ENCODE data around the gene SSTR5.

Gene SSTR5

DNA sequence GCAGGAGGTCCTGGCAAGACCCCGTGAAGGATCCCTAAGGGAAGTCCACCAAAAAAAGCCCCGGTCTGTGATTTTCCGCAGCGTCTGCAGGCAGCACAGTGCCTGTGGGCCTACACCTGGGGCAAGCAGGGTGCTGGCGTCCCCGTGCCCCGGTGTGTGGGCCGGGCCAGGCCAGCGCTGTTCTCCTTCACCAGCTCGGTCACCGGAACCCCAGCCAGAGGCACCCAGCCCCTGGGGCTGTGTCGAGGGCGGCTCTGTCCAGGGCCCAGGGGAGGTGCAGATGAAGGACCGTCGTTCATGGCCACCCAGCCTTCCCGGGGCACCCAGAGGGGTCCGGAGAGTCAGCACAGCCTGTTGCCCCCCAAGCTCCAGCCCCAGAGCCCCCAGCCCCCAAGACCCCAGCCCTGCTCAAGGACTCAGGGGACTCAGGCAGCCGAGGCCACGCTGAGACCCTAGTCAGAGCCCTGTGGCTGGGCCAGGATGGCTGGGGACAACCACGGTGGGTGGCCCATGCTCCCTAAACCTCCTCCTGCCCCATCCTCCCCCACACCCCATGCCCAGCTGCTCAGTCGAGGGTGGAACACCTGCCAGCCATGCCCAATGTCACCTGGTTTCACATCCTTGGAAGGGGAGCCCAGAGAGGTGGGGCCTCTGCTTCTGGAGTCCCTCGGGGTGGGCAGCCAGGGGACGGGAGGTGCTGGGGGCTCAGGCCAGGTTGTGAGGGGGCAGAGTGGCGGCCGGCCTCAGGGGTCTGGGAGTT, 29.2 kb downstream of the SSTR5 start:
- H3K27me3 ChIP-seq (ENCODE audit: control insufficient read depth, insufficient read depth, low read length), result peaks cover 13% of the 10 kb centered on the region
- H3K36me3 ChIP-seq (ENCODE audit: control insufficient read depth, insufficient read depth, low read length), result no peaks in the 10 kb centered on the region
- no peak overlapping the region for H3K4me3 ChIP-seq (ENCODE audit: low read length)
- no peak overlapping the region for H3K27ac ChIP-seq (ENCODE audit: low read depth, low read length)
- H3K9ac ChIP-seq (ENCODE audit: low read length), result no peak overlapping the region
- no peaks in the 10 kb centered on the region for H3K4me1 ChIP-seq (ENCODE audit: control insufficient read depth, insufficient read depth, low read length)

DNA sequence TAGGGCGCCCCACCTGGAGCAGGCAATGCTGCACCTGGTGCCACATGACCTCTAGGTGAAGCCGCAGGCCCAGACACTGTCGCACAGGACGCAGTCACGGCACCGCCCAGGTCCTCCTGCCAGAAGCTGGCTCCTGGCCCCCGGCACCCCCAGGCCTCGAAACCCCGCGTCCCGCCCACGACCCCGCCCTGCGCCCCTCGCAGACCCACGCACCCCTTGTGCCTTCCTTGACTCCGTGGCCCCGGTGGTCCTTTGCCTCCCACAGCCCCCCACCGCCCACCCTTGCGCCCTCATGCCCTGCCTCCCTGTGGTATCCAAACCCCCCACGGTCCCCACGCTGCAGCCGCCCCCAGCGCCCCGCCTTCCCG, 29.8 kb downstream of the SSTR5 start:
- Histone ChIP-seq H3K27me3 (ENCODE audit: control insufficient read depth, insufficient read depth, low read length) (peaks cover 10% of the 10 kb centered on the region), H3K4me3 (ENCODE audit: low read length) (no peak overlapping the region), H3K4me1 (ENCODE audit: control insufficient read depth, insufficient read depth, low read length) (no peaks in the 10 kb centered on the region), H3K27ac (ENCODE audit: low read depth, low read length) (no peak overlapping the region), H3K36me3 (ENCODE audit: control insufficient read depth, insufficient read depth, low read length) (no peaks in the 10 kb centered on the region), H3K9ac (ENCODE audit: low read length) (no peak overlapping the region)

DNA sequence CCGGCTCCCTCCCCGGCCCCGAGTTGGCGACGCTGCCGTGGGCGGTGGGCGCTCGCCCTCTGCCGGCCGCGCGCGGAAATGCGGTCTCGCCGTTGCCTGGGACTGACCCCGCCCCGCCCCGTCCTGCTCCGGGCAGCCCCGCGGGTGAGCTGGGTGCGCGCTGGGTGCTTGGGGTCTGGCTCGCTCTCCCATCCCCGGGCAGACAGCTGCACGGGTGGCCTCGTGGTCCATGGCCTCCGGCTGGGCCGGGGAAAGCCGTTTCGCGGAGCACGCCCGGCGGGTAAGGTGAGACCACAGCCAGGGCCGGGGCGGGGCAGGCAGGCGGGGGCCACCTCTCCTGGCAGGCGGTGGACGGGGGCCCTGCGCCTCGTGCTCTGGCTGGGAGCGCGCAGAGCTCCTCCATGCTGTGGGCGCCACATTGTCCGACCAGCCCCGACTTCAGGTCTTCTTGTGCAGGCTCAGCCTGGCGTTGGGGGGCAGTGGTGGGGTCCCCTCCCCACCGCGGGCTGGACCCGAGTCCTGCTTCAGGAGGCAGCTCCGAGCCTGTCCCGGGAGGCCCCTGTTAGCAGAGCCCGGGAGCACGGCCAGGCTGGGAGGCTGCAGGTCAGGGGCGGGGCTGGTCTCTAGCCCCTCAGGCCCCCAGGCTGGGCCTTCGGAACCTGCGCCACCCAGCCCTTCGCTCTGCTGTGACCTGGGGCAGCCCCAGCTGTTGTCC, 30.5 kb downstream of the SSTR5 start:
- Histone ChIP-seq H3K36me3 (ENCODE audit: control insufficient read depth, insufficient read depth, low read length) (no peaks in the 10 kb centered on the region), H3K9ac (ENCODE audit: low read length) (no peak overlapping the region), H3K27me3 (ENCODE audit: control insufficient read depth, insufficient read depth, low read length) (peaks cover 11% of the 10 kb centered on the region), H3K4me3 (ENCODE audit: low read length) (no peak overlapping the region), H3K27ac (ENCODE audit: low read depth, low read length) (no peak overlapping the region), H3K4me1 (ENCODE audit: control insufficient read depth, insufficient read depth, low read length) (no peaks in the 10 kb centered on the region)

DNA sequence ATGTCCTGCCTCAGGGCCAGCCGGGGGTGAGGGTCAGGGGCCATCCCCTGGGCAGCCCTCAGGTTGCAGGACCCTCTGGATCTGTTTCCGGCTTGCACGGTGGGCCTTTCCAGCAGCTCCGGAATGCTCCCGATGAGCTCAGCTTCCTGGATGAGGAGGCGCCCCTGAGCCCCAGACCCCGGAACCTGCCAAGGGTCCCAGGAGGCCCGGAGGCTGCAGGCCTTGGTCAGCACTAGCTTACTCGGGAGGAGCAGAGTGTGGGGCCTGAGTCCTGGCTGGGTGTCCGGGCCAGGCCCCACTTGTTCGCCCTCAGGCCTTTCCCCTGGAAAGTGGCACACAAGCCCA, 31.1 kb downstream of the SSTR5 start:
- Histone ChIP-seq H3K4me1 (ENCODE audit: control insufficient read depth, insufficient read depth, low read length) (no peaks in the 10 kb centered on the region), H3K27me3 (ENCODE audit: control insufficient read depth, insufficient read depth, low read length) (peaks cover 14% of the 10 kb centered on the region), H3K9ac (ENCODE audit: low read length) (no peak overlapping the region)

DNA sequence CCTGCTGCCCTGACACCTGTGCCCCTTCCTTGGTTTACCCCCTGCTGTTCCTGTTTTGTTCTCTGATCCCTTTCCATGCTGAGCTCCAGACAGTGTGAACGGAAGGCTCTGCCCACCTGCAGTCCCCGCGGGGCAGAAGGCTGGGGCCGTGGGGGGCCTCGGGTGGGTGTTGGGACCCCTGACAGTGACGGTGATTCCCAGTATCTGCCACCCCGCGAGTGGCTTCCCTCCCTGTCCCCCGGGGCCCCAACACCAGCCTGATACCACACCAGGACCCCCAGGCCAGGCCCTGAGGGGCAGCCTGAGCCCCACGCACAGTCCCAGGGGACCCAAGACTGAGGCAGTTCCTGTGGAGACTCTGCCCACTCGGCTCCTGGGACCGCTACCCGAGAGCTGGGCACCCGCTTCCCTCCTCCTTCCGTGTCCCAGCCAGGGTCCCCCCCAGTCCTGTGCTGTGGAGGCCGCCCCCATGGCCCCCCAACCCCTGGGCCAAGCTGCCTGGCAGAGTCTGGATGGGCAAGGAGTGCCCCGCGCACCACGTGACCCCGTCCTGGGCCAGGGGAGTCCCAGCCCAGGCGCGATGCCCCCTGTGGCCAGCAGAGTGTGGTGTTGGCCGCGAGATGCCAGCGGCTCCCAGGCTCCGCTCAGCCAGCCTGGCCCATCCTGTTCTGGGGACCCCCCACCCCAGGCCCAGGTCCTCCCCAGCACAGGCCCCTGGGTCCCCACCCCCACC, 33.5 kb downstream of the SSTR5 start:
- Histone ChIP-seq H3K36me3 (ENCODE audit: control insufficient read depth, insufficient read depth, low read length) (no peaks in the 10 kb centered on the region), H3K27me3 (ENCODE audit: control insufficient read depth, insufficient read depth, low read length) (peaks cover 11% of the 10 kb centered on the region), H3K4me3 (ENCODE audit: low read length) (no peak overlapping the region), H3K9ac (ENCODE audit: low read length) (no peak overlapping the region), H3K4me1 (ENCODE audit: control insufficient read depth, insufficient read depth, low read length) (peaks cover 4% of the 10 kb centered on the region), H3K27ac (ENCODE audit: low read depth, low read length) (no peak overlapping the region)

More for the DNA sequence above, 31.1 kb downstream of the SSTR5 start:
- H3K27ac ChIP-seq (ENCODE audit: low read depth, low read length), result no peak overlapping the region
- no peaks in the 10 kb centered on the region for H3K36me3 ChIP-seq (ENCODE audit: control insufficient read depth, insufficient read depth, low read length)
- no peak overlapping the region for H3K4me3 ChIP-seq (ENCODE audit: low read length)

DNA sequence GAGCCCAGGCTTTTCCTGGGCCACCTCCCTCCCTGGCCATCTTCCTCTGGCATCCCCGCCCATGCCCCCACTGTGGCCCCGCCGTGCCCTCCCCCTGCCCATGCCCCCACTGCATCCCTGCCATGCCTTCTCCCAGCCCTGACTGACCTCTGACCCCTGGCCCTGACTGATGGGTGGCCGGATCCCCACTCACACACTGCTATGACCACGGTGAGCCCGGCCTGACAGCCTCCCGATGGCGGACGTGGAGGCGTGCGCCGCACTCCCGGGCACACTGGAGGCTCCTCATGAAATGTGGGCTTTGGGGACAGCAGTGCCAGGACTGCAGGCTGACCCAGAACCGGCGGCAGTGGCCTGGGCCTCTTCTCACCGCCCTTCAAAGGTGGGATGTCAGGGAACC, 34.1 kb downstream of the SSTR5 start:
- Histone ChIP-seq H3K27ac (ENCODE audit: low read depth, low read length) (no peak overlapping the region), H3K4me3 (ENCODE audit: low read length) (no peak overlapping the region), H3K9ac (ENCODE audit: low read length) (no peak overlapping the region), H3K27me3 (ENCODE audit: control insufficient read depth, insufficient read depth, low read length) (peaks cover 11% of the 10 kb centered on the region), H3K4me1 (ENCODE audit: control insufficient read depth, insufficient read depth, low read length) (peaks cover 4% of the 10 kb centered on the region), H3K36me3 (ENCODE audit: control insufficient read depth, insufficient read depth, low read length) (no peaks in the 10 kb centered on the region)

DNA sequence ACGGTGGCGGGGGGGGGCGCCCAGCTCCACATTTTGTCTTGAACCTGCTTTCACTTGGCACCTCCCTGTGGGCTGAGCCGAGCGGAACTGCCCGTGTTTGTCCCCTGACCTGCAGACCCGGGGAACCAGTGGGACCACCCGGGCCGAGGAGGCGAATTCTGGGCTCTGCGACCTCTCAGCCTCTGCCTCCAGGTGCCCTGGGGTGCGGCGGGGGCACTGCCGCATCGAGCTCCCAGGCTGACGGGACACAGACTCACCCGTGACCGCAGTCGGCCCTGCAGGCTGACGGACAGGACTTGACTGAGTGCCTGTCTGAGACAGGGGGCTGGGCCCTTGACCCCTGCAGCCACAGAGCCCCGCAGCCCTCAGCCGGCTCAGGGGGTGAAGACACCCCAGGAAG, 34.6 kb downstream of the SSTR5 start:
- H3K27me3 ChIP-seq (ENCODE audit: control insufficient read depth, insufficient read depth, low read length), result peaks cover 11% of the 10 kb centered on the region
- H3K9ac ChIP-seq (ENCODE audit: low read length), result no peak overlapping the region
- H3K36me3 ChIP-seq (ENCODE audit: control insufficient read depth, insufficient read depth, low read length), result no peaks in the 10 kb centered on the region
- no peak overlapping the region for H3K4me3 ChIP-seq (ENCODE audit: low read length)
- H3K4me1 ChIP-seq (ENCODE audit: control insufficient read depth, insufficient read depth, low read length), result peaks cover 4% of the 10 kb centered on the region
- no peak overlapping the region for H3K27ac ChIP-seq (ENCODE audit: low read depth, low read length)

DNA sequence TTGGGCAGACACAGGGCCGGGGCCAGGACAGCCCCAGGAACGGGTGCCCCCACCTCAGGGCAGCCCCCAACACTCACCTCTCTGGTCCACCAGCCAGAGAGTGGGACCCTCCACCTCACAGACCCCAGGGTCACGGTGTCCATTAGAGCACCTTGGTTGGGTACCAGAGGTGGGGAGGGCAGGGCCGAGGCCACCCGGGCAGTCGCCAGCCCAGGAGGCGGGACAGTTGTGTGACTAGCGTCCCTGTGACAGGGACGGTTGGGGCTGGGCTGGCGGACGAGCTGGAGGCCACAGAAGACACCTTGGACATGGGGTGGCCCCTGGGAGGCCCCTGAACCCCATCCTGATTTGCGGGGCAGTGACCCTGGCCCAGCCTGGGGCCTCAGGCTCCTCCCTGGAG, 35.2 kb downstream of the SSTR5 start:
- no peaks in the 10 kb centered on the region for H3K36me3 ChIP-seq (ENCODE audit: control insufficient read depth, insufficient read depth, low read length)
- no peak overlapping the region for H3K9ac ChIP-seq (ENCODE audit: low read length)
- peaks cover 13% of the 10 kb centered on the region for H3K27me3 ChIP-seq (ENCODE audit: control insufficient read depth, insufficient read depth, low read length)
- H3K4me1 ChIP-seq (ENCODE audit: control insufficient read depth, insufficient read depth, low read length), result peaks cover 4% of the 10 kb centered on the region
- no peak overlapping the region for H3K4me3 ChIP-seq (ENCODE audit: low read length)
- no peak overlapping the region for H3K27ac ChIP-seq (ENCODE audit: low read depth, low read length)

DNA sequence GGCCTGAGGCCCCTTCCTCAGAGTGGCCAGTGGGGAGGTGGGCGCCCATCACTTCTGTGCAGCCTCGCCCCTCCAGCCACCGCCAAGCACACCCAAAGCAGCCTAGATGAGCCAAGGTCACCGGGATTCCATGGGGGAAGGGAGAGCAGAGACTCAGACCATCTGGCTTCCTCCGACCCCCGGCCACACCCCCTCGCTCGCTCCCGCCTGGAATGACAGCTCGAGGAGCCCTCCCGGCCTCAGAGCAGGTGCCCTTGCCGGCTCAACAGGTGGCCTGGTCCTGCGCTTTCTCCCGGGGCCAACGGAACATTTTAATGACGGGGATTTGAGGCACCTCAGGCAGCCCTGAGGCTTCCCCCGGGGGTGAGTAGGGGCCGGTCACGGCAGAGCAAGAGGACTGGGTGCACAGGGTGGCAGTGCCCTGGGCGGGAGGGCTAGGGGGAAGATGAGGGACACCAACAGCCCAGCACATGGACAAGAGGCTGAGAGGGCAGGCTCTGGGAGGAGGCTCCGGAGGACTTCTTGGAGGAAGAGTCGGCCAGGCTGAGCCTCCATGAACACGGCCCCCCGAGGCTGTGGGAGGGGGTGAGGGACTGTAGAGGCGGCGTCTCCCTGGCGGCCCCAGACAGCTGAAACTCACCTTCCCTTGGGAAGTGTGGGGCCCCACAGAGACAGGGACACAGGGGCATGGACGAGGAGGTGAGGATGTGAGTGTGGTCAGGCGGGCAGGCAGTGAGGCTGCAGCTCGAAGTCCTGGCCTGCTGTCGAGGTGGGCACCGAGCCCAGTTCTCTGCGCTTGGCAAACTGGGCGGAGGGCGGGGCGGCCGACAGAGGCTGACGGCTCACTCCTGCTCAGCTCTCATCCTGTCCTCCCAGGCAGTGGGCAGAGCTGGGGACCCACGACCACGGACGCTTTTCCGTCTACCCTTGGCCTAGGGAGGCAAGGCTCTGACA, 36.0 kb downstream of the SSTR5 start:
- H3K36me3 ChIP-seq (ENCODE audit: control insufficient read depth, insufficient read depth, low read length), result no peaks in the 10 kb centered on the region
- H3K4me3 ChIP-seq (ENCODE audit: low read length), result no peak overlapping the region
- H3K27ac ChIP-seq (ENCODE audit: low read depth, low read length), result no peak overlapping the region
- H3K4me1 ChIP-seq (ENCODE audit: control insufficient read depth, insufficient read depth, low read length), result peaks cover 4% of the 10 kb centered on the region
- no peak overlapping the region for H3K9ac ChIP-seq (ENCODE audit: low read length)
- peaks cover 13% of the 10 kb centered on the region for H3K27me3 ChIP-seq (ENCODE audit: control insufficient read depth, insufficient read depth, low read length)

DNA sequence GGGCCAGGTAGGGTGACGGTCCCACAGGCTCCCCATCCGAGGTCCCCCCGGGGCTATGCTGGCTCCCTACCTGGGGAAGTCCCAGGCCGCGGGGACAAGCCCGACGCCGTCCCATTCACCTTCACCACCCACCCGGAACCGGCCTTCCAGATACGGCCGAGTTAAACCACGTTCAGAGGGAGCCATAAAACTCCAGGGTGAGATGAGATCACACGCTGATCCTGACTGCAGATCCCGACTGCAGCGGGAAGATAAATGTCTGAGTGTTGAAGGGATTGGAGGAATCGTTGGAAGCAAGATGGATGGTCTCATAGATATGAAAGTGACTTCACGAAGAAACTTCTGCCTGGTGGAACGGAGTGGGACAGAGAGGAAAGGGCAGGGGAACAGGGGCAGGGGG, 37.1 kb downstream of the SSTR5 start:
- H3K9ac ChIP-seq (ENCODE audit: low read length), result no peak overlapping the region
- H3K27me3 ChIP-seq (ENCODE audit: control insufficient read depth, insufficient read depth, low read length), result peaks cover 13% of the 10 kb centered on the region
- peaks cover 4% of the 10 kb centered on the region for H3K4me1 ChIP-seq (ENCODE audit: control insufficient read depth, insufficient read depth, low read length)
- no peaks in the 10 kb centered on the region for H3K36me3 ChIP-seq (ENCODE audit: control insufficient read depth, insufficient read depth, low read length)
- no peak overlapping the region for H3K4me3 ChIP-seq (ENCODE audit: low read length)
- no peak overlapping the region for H3K27ac ChIP-seq (ENCODE audit: low read depth, low read length)

DNA sequence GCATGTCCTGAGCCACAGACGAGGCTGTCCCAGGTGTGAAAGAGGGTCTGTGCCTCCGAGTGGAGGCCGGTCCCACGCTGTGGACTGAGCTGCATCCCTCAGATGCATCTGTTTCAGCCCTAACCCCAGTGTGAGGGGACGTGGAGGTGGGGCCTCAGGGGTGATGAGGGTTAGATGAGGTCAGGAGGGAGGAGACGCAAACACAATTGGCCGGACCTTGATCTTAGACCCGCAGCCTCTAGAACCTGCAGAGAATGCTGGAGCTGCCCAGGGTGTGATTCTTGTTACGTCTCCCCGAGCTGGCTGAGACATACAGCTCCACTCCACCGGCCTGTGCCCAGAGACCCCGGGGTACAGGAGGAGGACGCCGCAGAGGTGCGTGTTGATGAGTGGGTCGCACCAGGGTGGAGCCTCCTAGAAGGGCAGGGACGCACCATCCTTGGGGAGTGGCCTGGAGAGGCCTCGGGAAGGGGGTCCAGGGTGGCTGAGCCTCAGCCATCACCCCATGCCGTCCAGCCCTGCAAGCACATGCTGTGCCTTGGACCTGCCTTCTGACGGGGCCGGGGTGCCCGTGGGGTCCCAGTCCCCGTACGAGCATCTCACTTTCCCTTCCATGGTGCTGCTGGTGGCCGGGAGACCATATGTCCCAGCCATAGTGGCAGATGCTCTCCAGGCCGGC, 40.1 kb downstream of the SSTR5 start:
- Histone ChIP-seq H3K27me3 (ENCODE audit: control insufficient read depth, insufficient read depth, low read length) (peaks cover 12% of the 10 kb centered on the region), H3K36me3 (ENCODE audit: control insufficient read depth, insufficient read depth, low read length) (no peaks in the 10 kb centered on the region), H3K4me1 (ENCODE audit: control insufficient read depth, insufficient read depth, low read length) (peaks cover 4% of the 10 kb centered on the region), H3K27ac (ENCODE audit: low read depth, low read length) (no peak overlapping the region), H3K4me3 (ENCODE audit: low read length) (no peak overlapping the region), H3K9ac (ENCODE audit: low read length) (no peak overlapping the region)
